Neutrophil (primary cell): ENCODE data around the gene CCDC91.

Experiments used
- H3K27ac ChIP-seq: fragments of 200-600 bp; sonication (generic); 2 replicates; pipeline ENCODE4 v1.5.1; 2016; ENCODE audit warnings: mild to moderate bottlenecking, moderate library complexity
- H3K27me3 ChIP-seq: fragments of 200-600 bp; sonication (generic); 2 replicates; pipeline ENCODE4 v1.6.0; 2016; ENCODE audit warnings: mild to moderate bottlenecking
- H3K36me3 ChIP-seq: fragments of 200-600 bp; sonication (generic); 2 replicates; pipeline ENCODE4 v1.5.1; 2017
- H3K4me1 ChIP-seq, 2 experiments: fragments of 200-600 bp in 1 of 2; sonication (generic) in 1 of 2; 1 replicate in 1 of 2; 2 replicates in 1 of 2; pipeline versions ENCODE4 v1.5.1 to v1.6.1; 2013 to 2016; ENCODE audit warnings: low read depth in 1 of 2, low read length in 1 of 2, mild to moderate bottlenecking in 1 of 2, moderate library complexity in 1 of 2; ENCODE audit not compliant: control insufficient read depth in 1 of 2, insufficient read depth in 1 of 2
- H3K4me3 ChIP-seq, 2 experiments: fragments of 200-600 bp in 1 of 2; sonication (generic) in 1 of 2; 1 replicate in 1 of 2; 2 replicates in 1 of 2; pipeline ENCODE4 v1.5.1; 2013 to 2016; ENCODE audit warnings: low read depth in 1 of 2, low read length in 1 of 2, mild to moderate bottlenecking in 1 of 2, moderate library complexity in 1 of 2
- H3K9me3 ChIP-seq: fragments of 200-600 bp; sonication (generic); 2 replicates; pipeline ENCODE4 v1.5.1; 2016
- CTCF ChIP-seq: fragments of 200-600 bp; sonication (generic); IDR thresholded peaks from 2 replicates; pipeline ENCODE4 v1.5.1; 2016; ENCODE audit warnings: antibody characterized with exemption

Gene CCDC91

GRCh38 chr12:28536088-28536487 lies 345.8 kb downstream of the CCDC91 start:
- Histone ChIP-seq H3K9me3 (no peaks in the 10 kb centered on the region), H3K27ac (no peak overlapping the region), H3K27me3 (no peaks in the 10 kb centered on the region), H3K4me1 (peaks cover 0 to 6% of the 10 kb centered on the region in 2 experiments), H3K36me3 (no peaks in the 10 kb centered on the region), H3K4me3 (no peak overlapping the region)
- no peak for TF ChIP-seq CTCF

GRCh38 chr12:28537474-28537873 lies 347.2 kb downstream of the CCDC91 start:
- no peaks in the 10 kb centered on the region for H3K27me3 ChIP-seq
- H3K4me1 ChIP-seq: peaks cover 0 to 6% of the 10 kb centered on the region in 2 experiments
- no peak overlapping the region for H3K4me3 ChIP-seq
- H3K36me3 ChIP-seq: no peaks in the 10 kb centered on the region
- no peaks in the 10 kb centered on the region for H3K9me3 ChIP-seq
- no peak for TF ChIP-seq CTCF
- H3K27ac ChIP-seq: no peak overlapping the region

- no peaks in the 10 kb centered on the region for H3K9me3 ChIP-seq
- peaks cover 0 to 6% of the 10 kb centered on the region in 2 experiments for H3K4me1 ChIP-seq
- H3K27me3 ChIP-seq: no peaks in the 10 kb centered on the region
- no peak overlapping the region for H3K4me3 ChIP-seq
- H3K27ac ChIP-seq: no peak overlapping the region
- no peaks in the 10 kb centered on the region for H3K36me3 ChIP-seq
- TF ChIP-seq CTCF: no peak
Measured at GRCh38 chr12:28539691-28540323, 349.6 kb downstream of the CCDC91 start.

GRCh38 chr12:28540324-28540714 lies 350.1 kb downstream of the CCDC91 start:
- peaks cover 0 to 6% of the 10 kb centered on the region in 2 experiments for H3K4me1 ChIP-seq
- no peak for TF ChIP-seq CTCF
- no peaks in the 10 kb centered on the region for H3K27me3 ChIP-seq
- H3K27ac ChIP-seq: no peak overlapping the region
- H3K9me3 ChIP-seq: no peaks in the 10 kb centered on the region
- no peaks in the 10 kb centered on the region for H3K36me3 ChIP-seq
- no peak overlapping the region for H3K4me3 ChIP-seq

- no peaks in the 10 kb centered on the region for H3K36me3 ChIP-seq
- no peak overlapping the region for H3K27ac ChIP-seq
- no peak overlapping the region for H3K4me3 ChIP-seq
- no peaks in the 10 kb centered on the region for H3K9me3 ChIP-seq
- no peak for TF ChIP-seq CTCF
- H3K27me3 ChIP-seq: no peaks in the 10 kb centered on the region
- H3K4me1 ChIP-seq: no peaks in the 10 kb centered on the region
Measured at GRCh38 chr12:28543021-28543890, 353.0 kb downstream of the CCDC91 start.
